A673 (cell line): Measurements from ENCODE around the gene TBL2.
"Not testable (repeated sequence)": the region's sequence is repeated elsewhere in the genome, so short reads cannot be mapped to it uniquely, and the experiment has no call there.

Experiments
- CTCF ChIP-seq: fragments of 300-800, 200-600 bp; sonication (generic); conservative IDR thresholded peaks from 2 replicates; pipeline ENCODE4 v1.5.1; 2017; ENCODE audit warnings: low read depth, mild to moderate bottlenecking, antibody characterized with exemption, low read length, moderate library complexity, mixed read lengths
- EZH2 ChIP-seq: fragments of 200-600 bp; sonication (generic); IDR thresholded peaks from 2 replicates; pipeline ENCODE4 v1.6.1; 2017; ENCODE audit warnings: borderline replicate concordance, low read depth, mild to moderate bottlenecking, mixed read lengths, antibody characterized with exemption, low read length; ENCODE audit not compliant: poor library complexity, severe bottlenecking

DNA sequence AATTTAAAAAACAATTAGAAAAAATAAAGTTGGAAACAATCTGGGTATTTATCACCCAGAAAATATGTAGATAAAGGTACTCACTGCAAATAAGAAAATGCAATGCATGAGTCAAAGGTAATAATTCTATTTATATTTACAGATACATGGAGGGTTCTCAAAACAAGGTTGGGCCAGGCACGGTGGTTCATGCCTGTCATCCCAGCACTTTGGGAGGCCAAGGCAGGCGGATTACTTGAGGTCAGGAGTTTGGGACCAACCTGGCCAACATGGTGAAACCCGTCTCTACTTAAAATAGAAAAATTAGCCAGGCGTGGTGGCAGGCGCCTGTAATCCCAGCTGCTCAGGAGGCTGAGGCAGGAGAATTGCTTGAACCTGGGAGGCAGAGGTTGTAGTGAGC, 28.3 kb downstream of the TBL2 start:
- not testable (repeated sequence) for TF ChIP-seq CTCF, EZH2
